ENCODE data around the gene ALK.

Gene ALK

DNA sequence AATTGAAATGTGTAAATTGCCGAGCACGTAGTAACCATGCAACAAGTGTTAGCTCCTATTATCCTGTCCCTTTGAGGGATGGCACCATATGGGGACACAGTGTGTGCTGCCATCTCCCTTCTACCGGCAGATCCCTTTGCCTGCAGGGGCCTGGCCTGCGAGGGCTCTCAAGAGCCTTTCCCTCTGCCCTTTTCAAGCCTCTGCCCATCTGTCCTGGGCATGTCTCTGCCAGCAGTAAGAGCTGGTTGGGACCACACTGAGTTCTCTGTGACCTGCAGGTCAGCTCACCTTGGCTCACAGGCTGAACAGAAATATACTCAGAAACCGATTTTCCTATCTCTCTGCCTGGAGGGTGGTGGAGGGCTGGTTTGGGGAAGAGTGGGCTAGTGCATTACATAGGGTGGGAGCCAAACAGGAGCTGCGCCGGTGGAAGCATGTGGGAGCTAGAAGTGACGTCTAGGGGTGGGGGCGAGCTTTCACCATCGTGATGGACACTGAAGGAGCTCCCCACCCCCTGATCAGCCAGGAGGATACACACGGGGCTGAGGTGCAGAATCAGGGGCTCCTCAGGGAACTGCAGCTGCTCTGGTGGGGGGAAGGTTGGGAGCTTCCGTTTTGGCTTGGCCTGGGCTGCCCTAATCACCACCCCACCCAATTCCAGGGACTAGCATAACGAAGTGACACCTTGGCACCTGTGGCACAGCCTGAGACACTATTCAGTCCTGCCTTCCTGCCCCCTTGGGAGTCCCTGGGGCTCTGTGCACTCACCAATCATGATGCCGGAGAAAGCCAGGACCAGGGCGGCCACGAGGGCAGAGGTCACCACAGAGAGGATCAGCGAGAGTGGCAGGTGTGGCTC is 696.5 kb downstream of the ALK start:
- no peak for DNase-seq (ENCODE audit: low read depth)

DNA sequence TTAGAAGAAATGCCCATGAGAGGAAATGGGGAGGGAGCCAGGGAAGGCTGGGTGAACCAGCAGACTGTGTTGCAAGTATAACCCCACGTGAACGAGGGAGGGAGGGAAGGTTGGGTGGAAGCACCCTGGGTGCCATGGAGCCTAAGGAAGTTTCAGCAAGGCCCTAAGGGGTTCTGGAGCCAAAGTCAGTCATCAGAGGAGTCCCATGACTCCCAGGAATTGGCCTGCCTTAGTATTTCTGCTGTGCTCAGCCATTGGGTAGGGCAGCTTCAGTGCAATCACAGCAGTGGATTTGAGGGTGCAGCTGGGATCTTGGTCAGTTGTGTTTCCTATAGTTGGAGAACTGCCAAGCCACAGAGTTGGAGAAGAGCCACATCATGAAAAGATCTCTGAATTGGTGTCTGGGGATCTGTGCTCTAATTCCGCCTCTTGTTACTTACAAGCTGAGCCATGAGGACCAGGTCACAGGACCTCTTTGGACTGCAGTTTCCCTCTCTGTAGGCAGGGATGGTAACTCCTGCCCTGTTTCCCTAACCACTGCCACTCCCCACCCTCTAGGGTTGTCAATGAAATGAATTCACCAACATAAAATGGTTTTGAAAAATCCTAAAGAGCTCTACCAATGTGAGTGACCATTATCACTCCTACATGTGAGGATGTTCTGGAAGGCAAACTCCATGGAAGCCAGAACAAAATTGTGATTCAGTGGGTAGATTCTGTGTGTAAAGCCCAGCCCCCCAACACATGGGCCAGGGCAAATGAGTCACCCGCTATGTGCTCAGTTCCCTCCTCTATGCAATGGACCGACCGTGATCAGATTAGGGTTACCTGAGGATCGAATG is 697.3 kb downstream of the ALK start:
- no peak for DNase-seq (ENCODE audit: low read depth)

DNA sequence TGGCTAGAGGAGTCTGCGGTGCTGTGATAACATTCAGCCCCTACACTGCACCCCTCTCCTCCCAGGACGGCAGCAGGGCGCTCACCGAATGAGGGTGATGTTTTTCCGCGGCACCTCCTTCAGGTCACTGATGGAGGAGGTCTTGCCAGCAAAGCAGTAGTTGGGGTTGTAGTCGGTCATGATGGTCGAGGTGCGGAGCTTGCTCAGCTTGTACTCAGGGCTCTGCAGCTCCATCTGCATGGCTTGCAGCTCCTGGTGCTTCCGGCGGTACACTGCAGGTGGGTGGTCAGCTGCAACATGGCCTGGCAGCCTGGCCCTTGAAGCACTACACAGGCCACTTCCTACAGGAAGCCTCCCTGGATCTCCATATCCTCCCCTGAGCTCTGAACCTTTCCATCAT is 698.1 kb downstream of the ALK start:
- DNase-seq (ENCODE audit: low read depth) = no peak

DNA sequence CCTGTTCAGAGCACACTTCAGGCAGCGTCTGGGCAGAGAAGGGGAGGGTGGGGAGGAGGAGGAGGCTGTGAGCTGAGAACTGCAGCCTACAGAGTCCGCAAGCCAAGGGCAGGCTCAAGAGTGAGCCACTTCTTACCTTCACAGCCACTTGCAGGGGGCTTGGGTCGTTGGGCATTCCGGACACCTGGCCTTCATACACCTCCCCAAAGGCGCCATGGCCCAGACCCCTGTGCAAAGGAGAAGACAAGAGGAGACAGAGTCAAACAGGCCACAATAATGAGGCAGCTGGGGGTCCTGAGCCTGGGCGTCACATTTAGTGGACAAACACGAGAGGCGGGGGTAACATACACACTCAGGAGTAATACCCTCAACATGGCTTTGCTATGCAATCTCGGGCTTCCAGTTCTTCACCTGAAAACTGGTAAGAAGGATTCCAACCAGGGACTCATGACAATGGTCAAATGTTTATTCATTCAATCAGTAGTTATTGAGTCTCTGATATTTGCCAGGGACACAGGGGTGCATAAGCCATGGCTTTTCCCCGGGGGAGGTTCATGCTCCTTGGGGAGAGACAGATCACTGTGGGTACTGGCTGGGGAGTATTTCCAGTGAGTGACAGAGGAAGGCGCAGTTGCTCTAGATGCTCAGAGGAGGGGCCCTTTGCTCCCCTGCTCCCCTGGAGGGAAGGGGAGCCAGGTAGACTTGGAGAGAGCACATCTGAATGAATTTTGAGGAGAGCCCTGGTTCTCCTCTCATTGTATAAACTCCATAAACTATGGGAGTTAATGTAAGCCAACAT is 698.8 kb downstream of the ALK start:
- DNase-seq (ENCODE audit: low read depth) = no peak

DNA sequence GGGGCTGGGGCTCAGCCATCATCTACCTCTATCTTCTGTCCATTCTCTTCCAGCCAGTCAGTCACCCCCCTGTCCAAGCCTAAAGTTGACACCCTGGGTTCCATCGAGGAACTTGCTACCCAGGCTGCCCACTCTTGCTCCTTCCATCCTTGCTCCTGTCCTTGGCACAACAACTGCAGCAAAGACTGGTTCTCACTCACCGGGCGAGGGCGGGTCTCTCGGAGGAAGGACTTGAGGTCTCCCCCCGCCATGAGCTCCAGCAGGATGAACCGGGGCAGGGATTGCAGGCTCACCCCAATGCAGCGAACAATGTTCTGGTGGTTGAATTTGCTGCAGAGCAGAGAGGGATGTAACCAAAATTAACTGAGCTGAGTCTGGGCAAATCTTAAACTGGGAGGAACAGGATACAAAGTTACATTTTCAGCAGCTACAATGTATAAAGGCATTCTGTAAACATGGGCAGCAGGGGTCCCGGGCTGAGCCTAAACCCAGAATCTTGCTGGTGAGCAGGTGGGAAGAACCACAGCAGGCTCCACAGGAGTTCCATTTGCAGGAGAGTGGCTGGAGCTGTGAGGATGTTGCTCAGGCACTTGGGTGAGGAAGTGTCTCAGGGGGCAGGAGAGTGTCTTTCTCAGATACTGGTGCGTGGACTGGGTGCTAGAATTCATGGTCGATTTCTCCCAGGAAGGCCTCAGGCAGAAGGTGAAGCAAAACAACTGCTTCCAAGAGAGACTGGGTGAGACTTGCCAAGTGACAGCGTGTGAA is 700.7 kb downstream of the ALK start:
- no peak for DNase-seq (ENCODE audit: low read depth)

DNA sequence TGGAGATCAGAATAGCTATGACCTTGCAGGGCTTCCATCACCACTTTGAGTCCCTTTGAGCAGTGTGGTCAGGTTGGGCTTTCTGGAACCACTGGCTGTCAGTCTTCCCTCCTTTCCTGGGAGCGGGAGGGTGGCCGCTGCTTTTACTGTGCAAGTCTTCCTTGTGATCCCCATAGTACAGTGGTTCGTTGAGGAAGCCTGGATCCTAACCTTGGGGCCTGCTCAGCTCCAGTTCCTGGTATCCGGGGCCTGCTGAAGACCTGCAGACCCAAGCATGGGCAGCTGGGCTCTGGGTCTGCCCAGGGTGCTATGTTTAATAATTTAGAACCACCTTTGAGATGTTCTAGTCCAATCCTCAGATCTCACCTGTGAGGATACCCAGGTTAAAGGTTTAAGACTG is 702.0 kb downstream of the ALK start:
- no peak for DNase-seq (ENCODE audit: low read depth)

DNA sequence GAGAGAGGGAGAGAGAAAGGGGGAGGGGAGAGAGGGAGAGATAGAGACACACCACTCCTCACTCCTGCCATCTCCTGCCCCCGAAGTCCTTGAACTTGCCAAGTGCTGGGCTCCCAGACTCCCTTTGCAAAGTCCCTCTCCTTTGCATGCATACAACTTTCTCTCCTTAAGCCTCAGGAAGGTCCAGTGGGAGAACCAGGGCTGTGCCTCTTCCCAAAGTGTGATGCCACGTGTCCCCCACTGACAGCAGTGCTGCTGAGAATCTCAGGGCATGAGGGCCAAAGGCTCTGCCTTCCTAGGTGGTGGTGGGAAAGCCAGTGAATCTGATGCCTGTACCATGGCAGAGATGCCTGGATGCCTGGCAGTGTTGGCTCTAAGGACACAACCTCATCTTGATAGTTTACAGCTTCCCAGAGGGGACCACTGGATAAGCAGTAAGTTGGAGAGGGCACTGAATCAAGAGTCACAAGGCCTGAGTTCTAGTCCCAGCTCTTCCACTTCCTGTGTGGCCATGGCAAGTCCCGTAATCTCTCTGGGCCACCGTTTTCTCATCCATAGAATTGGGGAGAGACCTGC is 702.7 kb downstream of the ALK start:
- DNase-seq (ENCODE audit: low read depth) = no peak

DNA sequence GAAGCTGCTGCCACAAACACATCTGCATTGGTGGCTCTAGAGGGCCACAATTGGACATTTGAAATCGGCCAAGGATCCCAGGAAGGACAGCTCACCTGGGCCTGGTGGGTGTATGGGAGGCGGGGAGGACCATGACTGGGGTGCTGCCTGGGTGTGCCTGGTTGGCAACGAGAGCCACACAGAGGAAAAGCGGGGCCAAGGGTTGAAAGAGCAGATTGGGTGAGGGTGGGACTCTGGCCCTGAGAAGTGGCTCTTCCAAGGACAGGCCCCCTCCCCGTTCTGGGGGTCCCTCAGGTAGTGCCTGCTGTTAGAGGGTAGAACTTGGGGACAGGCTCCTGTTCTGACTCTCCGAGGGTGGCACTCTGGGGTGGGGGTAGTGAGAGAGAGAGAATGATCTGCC is 703.3 kb downstream of the ALK start:
- DNase-seq (ENCODE audit: low read depth) = no peak

DNA sequence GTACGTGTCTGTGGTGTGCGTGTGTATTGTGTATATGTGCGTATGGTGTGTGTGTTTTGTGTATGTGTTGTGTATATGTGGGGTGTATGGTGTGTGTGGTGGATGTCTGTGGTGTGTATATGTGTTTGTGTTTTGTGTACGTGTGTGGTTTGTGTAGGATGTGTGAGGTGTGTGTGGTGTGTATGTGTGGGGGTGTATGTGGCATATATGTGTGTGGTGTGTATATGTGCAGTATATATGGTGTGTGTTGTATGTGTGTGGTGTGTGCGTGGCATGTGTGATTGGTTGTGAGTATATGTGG is 704.8 kb downstream of the ALK start:
- DNase-seq (ENCODE audit: low read depth) = no peak

DNA sequence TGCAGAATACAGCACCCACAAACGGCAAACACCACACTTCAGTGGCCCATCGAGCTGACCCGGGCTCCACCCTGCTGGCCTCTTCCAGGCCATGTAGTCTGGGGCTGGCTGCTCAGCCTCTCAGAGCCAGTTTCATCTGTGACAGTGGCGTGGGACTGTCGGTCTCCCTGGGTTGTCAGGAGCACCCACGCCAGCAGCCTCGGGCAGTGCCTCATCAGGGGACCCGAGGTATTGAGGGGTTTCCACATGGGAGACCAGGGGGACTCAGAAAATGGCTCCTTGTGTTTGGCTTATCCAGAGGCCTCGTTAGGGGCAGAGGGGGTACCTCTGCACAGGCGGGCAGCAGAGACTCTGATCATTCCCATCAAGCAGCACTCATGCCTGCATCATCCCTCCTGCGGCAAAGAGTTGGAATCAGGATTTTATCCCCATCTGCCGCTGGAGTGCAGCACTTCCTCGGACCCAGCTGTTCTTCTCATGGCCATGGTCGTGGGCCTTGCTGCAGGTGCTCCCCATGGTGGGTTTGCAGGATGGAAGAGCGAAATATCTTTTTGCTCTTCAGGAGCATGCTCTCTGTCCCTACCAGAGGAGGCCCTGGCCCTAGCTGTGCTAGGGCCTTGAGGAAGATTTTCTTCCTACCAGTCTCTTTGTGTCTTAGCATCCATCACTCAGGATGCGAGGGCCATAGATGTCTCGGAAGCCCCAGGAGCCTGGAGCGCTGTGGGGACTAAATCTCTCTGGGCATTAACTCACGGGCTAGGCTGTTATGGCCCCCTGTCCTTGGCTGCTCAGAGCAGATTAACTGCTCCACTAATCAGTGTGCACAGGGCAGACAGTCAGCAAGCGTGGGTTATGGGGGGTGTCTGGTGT is 705.4 kb downstream of the ALK start:
- no peak for DNase-seq (ENCODE audit: low read depth)

DNA sequence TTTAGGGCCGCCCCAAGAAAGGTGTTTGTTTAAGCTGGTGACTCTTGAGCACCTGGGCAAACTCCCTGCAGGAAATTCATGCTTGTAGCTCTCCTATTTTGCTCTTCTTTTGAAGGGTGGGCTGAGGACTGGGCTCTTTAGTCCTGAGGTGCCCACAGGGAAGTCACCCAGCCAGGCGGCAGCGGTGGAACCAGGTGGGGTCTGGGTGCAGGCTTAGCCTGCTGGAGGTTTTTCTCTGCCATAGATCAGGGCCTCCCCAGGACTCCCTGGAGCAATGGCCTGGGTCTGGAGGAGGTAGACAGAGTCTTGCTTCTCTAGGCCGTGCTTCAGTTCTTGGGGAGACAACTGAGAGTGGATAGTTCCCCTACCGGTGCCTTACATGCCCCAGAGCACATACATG is 706.3 kb downstream of the ALK start:
- DNase-seq (ENCODE audit: low read depth) = no peak

DNA sequence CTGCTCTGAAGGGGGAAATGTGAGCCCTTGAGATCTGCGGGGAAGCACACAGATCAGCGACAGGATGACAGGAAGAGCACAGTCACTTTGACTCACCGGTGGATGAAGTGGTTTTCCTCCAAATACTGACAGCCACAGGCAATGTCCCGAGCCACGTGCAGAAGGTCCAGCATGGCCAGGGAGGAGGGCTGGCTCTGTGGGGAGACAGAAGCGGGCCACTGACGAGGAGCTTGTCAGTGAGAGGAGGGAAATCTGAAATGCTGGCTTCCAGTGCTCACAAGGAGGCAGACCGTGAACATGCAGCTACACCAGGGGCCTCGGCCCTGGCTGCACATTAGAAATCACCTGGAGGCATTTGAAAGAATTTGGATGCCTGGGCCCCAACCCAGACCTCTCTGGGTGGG is 707.5 kb downstream of the ALK start:
- DNase-seq (ENCODE audit: low read depth) = peak; percentile 66

DNA sequence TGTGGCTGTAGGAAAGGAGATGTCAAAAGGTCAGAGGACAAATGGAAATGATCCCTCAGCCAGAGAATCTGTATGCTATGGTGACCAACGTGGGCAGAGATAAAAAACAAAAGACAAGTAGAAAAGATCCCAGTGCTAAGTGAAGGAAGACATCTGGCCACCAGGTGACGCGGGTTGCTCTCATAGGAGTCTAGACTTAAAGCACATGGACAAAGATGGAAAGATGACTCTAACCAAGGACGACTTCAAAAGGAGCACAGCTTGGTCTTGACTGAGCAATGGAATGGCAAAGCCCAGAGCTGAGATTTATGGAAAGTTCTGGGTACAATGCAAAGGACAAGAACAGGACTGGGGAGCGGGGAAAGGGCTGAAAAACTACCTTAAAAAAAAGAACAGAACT is 709.4 kb downstream of the ALK start:
- DNase-seq (ENCODE audit: low read depth) = peak; percentile 35

DNA sequence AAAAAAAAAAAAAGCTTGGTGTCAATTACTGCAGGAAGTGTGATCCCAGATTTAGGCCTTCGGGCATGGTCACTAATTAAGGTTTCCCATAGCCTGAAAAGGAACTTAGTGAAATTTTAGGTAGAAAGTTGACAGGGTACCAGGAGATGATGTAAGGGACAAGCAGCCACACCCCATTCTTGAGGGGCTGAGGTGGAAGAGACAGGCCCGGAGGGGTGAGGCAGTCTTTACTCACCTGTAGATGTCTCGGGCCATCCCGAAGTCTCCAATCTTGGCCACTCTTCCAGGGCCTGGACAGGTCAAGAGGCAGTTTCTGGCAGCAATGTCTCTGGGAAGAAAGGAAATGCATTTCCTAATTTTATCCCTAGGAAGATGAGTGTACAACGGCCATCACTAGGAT is 711.8 kb downstream of the ALK start:
- DNase-seq (ENCODE audit: low read depth) = no peak

DNA sequence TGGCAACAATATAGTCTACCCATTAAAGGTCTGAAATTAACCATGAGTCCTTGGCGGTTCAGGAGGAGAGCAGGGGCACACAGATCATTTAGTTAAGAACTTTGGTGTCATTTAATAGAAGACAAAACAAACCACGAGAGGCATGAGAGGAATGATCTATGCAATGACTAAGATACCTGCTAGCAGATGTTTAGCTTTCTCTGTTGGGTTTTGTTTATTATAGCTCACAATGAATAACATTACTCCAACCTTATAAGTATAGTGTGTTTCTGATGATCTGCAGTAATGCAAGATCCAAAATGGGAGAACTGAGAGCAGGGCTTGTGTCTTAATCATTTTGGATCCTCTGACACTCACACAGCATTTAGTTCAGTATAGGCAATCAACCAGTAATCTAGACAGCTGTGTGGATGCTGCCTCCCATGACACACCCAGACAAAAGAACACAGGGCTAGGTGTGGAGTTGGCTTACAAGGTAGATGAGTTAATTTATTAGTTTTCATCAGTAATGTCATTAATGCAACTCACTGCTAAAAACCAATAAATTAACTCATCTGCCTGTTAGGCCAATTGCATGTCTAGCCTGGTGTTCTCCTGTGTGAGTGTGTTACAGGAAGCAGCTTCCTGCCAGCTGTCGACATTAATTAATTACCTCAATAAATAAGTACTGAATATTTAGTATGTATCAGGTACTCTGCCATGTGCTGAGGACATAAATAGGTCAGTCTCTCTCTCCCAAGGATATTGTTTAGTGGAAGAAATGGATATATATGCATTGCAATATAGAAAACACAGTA is 713.8 kb downstream of the ALK start:
- peak; percentile 45 for DNase-seq (ENCODE audit: low read depth)

DNA sequence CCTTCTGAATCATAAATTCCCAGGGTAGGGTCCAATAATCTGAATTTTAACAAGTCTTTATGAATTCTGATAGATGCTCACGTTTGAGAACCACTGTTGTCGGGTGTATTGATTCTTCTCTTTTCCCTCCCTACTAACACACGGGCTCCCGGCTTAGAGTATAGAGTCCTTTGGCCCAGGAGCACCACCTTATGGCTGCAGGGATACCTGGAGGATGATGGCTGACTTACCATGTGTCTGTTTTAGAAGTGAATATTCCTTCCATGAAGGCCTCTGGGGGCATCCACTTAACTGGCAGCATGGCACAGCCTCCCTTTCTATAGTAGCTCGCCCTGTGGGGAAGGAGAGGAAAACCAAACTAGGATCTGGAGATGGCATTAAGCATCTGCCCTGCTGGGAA is 714.4 kb downstream of the ALK start:
- no peak for DNase-seq (ENCODE audit: low read depth)

DNA sequence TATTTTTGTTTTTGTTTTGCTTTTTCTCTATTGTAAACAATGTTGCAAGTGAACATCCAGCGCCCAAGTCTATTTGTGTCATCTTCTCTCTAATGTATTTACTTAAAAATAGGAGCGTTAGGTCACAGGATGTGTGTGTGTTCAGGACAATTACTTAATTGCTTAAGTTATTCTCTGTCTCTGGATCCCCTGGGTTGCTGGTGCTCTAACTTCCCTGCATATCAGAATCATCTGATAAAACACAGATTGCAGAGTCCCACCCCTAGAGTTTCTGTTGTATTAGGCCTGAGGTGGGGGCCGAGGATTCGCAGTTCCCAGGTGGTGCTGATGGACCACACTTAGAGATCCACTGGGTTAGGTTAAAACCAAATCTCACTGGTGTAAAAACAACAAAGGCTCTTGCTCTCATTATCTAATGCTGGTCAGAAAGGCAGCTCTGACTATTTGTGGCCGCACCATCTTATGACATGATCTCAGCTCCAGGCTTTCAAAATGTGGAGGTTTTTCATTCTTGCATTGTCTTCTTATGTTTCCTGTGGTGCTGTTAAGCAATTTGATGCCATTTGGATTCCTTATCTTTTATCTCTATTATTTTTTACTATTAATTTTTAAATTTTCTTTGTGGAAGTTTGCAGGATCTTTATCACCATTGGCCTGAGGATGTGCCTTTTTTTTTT is 718.4 kb downstream of the ALK start:
- no peak for DNase-seq (ENCODE audit: low read depth)

DNA sequence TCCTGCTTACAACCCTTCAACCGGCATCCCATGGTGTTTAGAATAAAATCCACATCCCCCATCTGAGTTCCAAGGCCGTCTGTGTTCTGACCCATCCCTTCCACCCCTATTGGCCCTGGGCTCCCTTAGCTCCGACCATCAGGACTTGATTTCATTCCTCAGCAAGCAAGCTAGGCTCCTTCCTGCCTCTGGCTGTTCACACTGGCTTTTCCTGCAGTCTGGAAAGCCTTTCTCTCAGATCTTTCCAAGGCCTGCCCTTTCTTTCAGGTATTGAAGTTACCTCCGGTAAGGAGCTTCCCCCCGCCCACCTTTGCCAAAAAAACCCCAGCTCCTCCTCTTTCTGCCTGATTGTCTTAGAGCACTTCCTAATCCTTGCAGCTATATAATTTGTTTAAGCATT is 719.4 kb downstream of the ALK start:
- DNase-seq (ENCODE audit: low read depth) = no peak
